KOPT-K1 (cell line): Measurements from ENCODE around the gene MMP15.

Experiments used
- H3K27ac ChIP-seq: fragments of 200-600 bp; sonication (generic); 2 replicates; pipeline ENCODE4 v1.5.1; 2016; ENCODE audit warnings: antibody characterized with exemption, mild to moderate bottlenecking, low read depth, low read length; ENCODE audit not compliant: poor library complexity, severe bottlenecking
- H3K36me3 ChIP-seq: fragments of 200-600 bp; sonication (generic); 2 replicates; pipeline ENCODE4 v1.5.1; 2017; ENCODE audit warnings: antibody characterized with exemption, mild to moderate bottlenecking, low read length, moderate library complexity; ENCODE audit not compliant: insufficient read depth
- H3K9me3 ChIP-seq: fragments of 200-600 bp; sonication (generic); 2 replicates; pipeline ENCODE4 v1.5.1; 2017; ENCODE audit warnings: antibody characterized with exemption, low read length, mild to moderate bottlenecking; ENCODE audit not compliant: insufficient read depth, poor library complexity, severe bottlenecking

The MMP15 gene

GRCh38 chr16:58042886-58043515 lies 17.4 kb downstream of the MMP15 start:
- H3K36me3 ChIP-seq: no peaks in the 10 kb centered on the region
- no peaks in the 10 kb centered on the region for H3K9me3 ChIP-seq
- no peak overlapping the region for H3K27ac ChIP-seq

DNA sequence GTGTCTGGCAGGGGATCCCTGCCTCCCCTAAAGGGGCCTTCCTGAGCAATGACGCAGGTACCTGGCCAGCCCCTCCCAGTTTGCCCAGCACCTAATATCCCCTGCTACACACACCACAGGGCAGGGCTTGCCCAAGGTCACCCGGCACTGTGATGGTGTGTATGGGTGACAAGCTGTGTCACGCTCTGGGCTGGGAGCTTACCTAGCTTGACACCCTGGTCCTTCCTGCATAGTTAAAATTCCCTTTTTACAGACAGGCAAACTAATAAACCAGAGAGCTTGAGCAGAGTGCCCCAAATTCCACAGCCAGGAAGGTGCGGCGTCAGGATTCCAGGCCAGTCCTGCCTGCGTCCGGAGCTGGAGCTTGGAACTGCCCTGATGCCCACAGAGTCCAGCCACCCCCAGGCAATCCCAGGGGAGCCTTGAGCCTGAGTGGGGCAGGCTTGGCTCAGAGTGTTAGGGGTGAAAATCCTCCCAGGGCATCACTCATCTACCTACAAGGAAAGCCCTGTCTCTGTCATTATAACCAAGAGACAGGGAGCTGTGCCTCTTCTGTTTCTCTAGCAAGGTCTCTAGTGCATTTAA lies 18.1 kb downstream of the MMP15 start:
- no peaks in the 10 kb centered on the region for H3K36me3 ChIP-seq
- H3K9me3 ChIP-seq: no peaks in the 10 kb centered on the region
- H3K27ac ChIP-seq: no peak overlapping the region

GRCh38 chr16:58044266-58045019 lies 18.9 kb downstream of the MMP15 start:
- Histone ChIP-seq H3K27ac (no peak overlapping the region), H3K36me3 (no peaks in the 10 kb centered on the region), H3K9me3 (no peaks in the 10 kb centered on the region)

DNA sequence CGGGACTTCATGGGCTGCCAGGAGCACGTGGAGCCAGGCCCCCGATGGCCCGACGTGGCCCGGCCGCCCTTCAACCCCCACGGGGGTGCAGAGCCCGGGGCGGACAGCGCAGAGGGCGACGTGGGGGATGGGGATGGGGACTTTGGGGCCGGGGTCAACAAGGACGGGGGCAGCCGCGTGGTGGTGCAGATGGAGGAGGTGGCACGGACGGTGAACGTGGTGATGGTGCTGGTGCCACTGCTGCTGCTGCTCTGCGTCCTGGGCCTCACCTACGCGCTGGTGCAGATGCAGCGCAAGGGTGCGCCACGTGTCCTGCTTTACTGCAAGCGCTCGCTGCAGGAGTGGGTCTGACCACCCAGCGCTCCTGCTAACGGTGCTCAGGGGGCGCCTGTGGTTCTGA lies 19.5 kb downstream of the MMP15 start:
- Histone ChIP-seq H3K9me3 (no peaks in the 10 kb centered on the region), H3K36me3 (no peaks in the 10 kb centered on the region), H3K27ac (no peak overlapping the region)

- Histone ChIP-seq H3K36me3 (no peaks in the 10 kb centered on the region), H3K27ac (no peak overlapping the region), H3K9me3 (no peaks in the 10 kb centered on the region)
These were observed 20.7 kb downstream of the MMP15 start for GRCh38 chr16:58046054-58046881.

GRCh38 chr16:58046936-58047335 lies 21.4 kb downstream of the MMP15 start:
- no peaks in the 10 kb centered on the region for H3K9me3 ChIP-seq
- H3K27ac ChIP-seq: no peak overlapping the region
- no peaks in the 10 kb centered on the region for H3K36me3 ChIP-seq

GRCh38 chr16:58047557-58048348 lies 22.2 kb downstream of the MMP15 start:
- no peak overlapping the region for H3K27ac ChIP-seq
- H3K9me3 ChIP-seq: no peaks in the 10 kb centered on the region
- no peaks in the 10 kb centered on the region for H3K36me3 ChIP-seq

GRCh38 chr16:58048494-58049231 lies 23.1 kb downstream of the MMP15 start:
- no peaks in the 10 kb centered on the region for H3K36me3 ChIP-seq
- H3K9me3 ChIP-seq: no peaks in the 10 kb centered on the region
- H3K27ac ChIP-seq: no peak overlapping the region

DNA sequence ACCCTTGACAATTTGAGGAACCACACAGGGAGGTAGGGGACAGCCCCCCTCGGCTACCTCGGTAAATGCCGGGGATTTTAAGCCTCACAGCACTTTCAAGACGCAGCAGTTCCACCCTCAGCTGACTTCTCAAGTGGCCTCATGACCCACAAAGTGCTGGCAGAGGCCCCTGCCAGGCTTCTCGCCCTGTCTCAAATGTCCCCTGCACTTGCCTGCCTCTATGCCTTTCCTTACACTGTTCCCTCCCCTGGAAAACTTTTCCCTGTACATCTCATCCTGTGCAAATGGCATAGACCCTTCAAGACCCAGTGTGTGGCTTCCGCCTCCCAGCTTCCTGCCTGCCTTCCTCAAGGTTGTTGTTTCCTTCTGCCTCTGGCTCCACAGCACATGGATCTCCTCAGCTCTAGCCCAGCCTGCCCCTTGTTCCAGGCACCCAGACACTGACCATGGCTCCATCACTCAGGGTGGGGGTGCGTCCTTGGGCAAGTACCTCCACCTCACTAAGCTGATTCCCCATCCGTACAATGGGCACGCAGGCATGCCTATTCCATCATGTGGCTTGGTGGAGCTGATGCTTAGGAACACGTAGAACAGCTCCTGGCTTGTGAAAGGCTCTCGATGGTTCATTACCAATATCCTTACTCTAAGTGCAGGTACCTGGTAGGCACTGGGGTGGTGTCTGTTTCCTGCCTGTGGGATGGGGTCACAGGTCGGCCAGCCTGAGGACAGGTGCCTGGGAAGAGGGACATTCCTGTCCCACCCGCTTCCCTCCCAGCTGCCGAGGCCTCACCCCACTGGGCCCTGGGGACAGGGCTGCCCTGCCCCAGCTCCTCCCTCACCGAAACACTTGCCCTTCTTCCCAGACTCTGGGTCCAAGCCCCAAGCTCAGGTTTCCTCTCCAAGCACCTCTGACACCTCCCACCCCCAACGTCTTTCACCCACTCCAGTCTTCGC lies 24.0 kb downstream of the MMP15 start:
- Histone ChIP-seq H3K9me3 (no peaks in the 10 kb centered on the region), H3K36me3 (no peaks in the 10 kb centered on the region), H3K27ac (no peak overlapping the region)

- Histone ChIP-seq H3K36me3 (no peaks in the 10 kb centered on the region), H3K27ac (no peak overlapping the region), H3K9me3 (no peaks in the 10 kb centered on the region)
These were observed 25.7 kb downstream of the MMP15 start for GRCh38 chr16:58051296-58051695.

DNA sequence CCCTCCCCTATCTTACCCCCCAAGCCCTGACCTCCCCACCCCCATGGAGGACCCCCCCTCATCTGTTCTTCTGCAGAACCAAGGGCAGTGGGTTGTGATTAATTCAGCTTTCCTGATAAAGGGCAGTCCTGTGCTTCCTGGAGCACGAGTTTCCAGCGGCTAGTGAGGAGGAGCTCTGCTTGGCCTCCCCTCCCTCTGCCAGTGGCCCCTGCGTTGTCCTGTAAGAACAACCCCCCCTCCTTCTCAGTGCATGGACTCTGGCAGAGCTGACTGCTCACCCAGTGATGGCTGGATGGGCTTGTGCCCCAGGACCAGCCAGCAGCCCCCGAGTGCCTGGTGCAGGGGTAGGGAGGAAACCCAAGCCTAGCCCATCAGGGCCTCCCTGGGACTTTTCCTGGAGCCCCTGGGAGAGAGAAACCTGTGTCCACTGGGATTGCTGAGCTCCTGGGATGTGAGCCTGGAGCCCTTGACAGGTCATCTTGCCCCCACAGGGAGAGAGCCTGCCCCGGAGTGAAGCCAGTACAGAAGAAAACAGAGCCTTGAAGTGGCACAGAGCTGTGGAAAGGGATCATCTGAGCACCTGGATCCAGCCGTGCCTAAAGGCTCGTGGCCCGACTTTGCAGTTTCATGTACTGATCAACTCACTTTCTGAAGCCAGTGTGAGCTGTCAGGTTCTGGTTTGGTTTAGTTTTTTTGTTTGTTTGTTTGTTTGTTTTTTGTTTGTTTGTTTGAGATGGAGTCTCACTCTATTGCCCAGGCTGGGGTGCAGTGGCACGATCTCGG lies 26.5 kb downstream of the MMP15 start:
- H3K27ac ChIP-seq: no peak overlapping the region
- no peaks in the 10 kb centered on the region for H3K9me3 ChIP-seq
- H3K36me3 ChIP-seq: no peaks in the 10 kb centered on the region

GRCh38 chr16:58053682-58054005 lies 28.1 kb downstream of the MMP15 start:
- no peak overlapping the region for H3K27ac ChIP-seq
- no peaks in the 10 kb centered on the region for H3K9me3 ChIP-seq
- no peaks in the 10 kb centered on the region for H3K36me3 ChIP-seq

- Histone ChIP-seq H3K27ac (no peak overlapping the region), H3K9me3 (no peaks in the 10 kb centered on the region), H3K36me3 (no peaks in the 10 kb centered on the region)
These were observed 28.7 kb downstream of the MMP15 start for GRCh38 chr16:58054289-58054688.
